ES-I3 (cell line): ENCODE measurements around the gene SCAPER.

Source experiments
- H3K36me3 ChIP-seq: 2 replicates; pipeline ENCODE4 v1.6.1; 2013; ENCODE audit warnings: mild to moderate bottlenecking, low read length, control low read depth, moderate library complexity; ENCODE audit not compliant: insufficient read depth
- H3K4me1 ChIP-seq: 2 replicates; pipeline ENCODE4 v1.6.1; 2013; ENCODE audit warnings: mild to moderate bottlenecking, control low read depth, low read length; ENCODE audit not compliant: insufficient read depth
- H3K9ac ChIP-seq: 2 replicates; pipeline ENCODE4 v1.6.1; 2013; ENCODE audit warnings: low read depth, mild to moderate bottlenecking, low read length, moderate library complexity
- H3K9me3 ChIP-seq: 2 replicates; pipeline ENCODE4 v1.6.1; 2013; ENCODE audit warnings: mild to moderate bottlenecking, low read length, moderate library complexity; ENCODE audit not compliant: control insufficient read depth, insufficient read depth

Gene SCAPER

GRCh38 chr15:76614725-76615124 lies 290.4 kb downstream of the SCAPER start:
- H3K9ac ChIP-seq, result no peak overlapping the region
- H3K9me3 ChIP-seq, result peaks cover 3% of the 10 kb centered on the region; the same call in 1 of the 2 replicates
- H3K36me3 ChIP-seq, result no peaks in the 10 kb centered on the region
- no peaks in the 10 kb centered on the region for H3K4me1 ChIP-seq

GRCh38 chr15:76588811-76589747 lies 316.1 kb downstream of the SCAPER start:
- no peak overlapping the region for H3K9ac ChIP-seq
- no peaks in the 10 kb centered on the region for H3K4me1 ChIP-seq
- H3K9me3 ChIP-seq, result no peaks in the 10 kb centered on the region
- H3K36me3 ChIP-seq, result no peaks in the 10 kb centered on the region

GRCh38 chr15:76585576-76585897 lies 319.6 kb downstream of the SCAPER start:
- Histone ChIP-seq H3K36me3 (no peaks in the 10 kb centered on the region), H3K9me3 (no peaks in the 10 kb centered on the region), H3K4me1 (no peaks in the 10 kb centered on the region), H3K9ac (no peak overlapping the region)

GRCh38 chr15:76584868-76585575 lies 320.1 kb downstream of the SCAPER start:
- no peaks in the 10 kb centered on the region for H3K4me1 ChIP-seq
- no peak overlapping the region for H3K9ac ChIP-seq
- H3K9me3 ChIP-seq, result no peaks in the 10 kb centered on the region
- no peaks in the 10 kb centered on the region for H3K36me3 ChIP-seq

GRCh38 chr15:76582550-76582949 lies 322.6 kb downstream of the SCAPER start:
- H3K36me3 ChIP-seq, result no peaks in the 10 kb centered on the region
- H3K9me3 ChIP-seq, result no peaks in the 10 kb centered on the region
- no peak overlapping the region for H3K9ac ChIP-seq
- no peaks in the 10 kb centered on the region for H3K4me1 ChIP-seq

GRCh38 chr15:76577879-76578512 lies 327.1 kb downstream of the SCAPER start:
- Histone ChIP-seq H3K36me3 (no peaks in the 10 kb centered on the region), H3K9ac (no peak overlapping the region), H3K9me3 (no peaks in the 10 kb centered on the region), H3K4me1 (peaks cover 4% of the 10 kb centered on the region; the same call in 1 of the 2 replicates)

- H3K36me3 ChIP-seq, result no peaks in the 10 kb centered on the region
- peaks cover 4% of the 10 kb centered on the region; the same call in 1 of the 2 replicates for H3K4me1 ChIP-seq
- no peak overlapping the region for H3K9ac ChIP-seq
- no peaks in the 10 kb centered on the region for H3K9me3 ChIP-seq
Measured at GRCh38 chr15:76576523-76577279, 328.4 kb downstream of the SCAPER start.

- no peaks in the 10 kb centered on the region for H3K36me3 ChIP-seq
- H3K9ac ChIP-seq, result no peak overlapping the region
- peaks cover 4% of the 10 kb centered on the region; the same call in 1 of the 2 replicates for H3K4me1 ChIP-seq
- H3K9me3 ChIP-seq, result no peaks in the 10 kb centered on the region
Measured at GRCh38 chr15:76575679-76576078, 329.5 kb downstream of the SCAPER start.

GRCh38 chr15:76575274-76575673 lies 329.9 kb downstream of the SCAPER start:
- Histone ChIP-seq H3K9me3 (no peaks in the 10 kb centered on the region), H3K36me3 (no peaks in the 10 kb centered on the region), H3K9ac (no peak overlapping the region), H3K4me1 (peaks cover 4% of the 10 kb centered on the region; the same call in 1 of the 2 replicates)

GRCh38 chr15:76572983-76573314 lies 332.2 kb downstream of the SCAPER start:
- H3K36me3 ChIP-seq, result no peaks in the 10 kb centered on the region
- no peaks in the 10 kb centered on the region for H3K9me3 ChIP-seq
- peaks cover 4% of the 10 kb centered on the region; the same call in 1 of the 2 replicates for H3K4me1 ChIP-seq
- no peak overlapping the region for H3K9ac ChIP-seq

- Histone ChIP-seq H3K9ac (no peak overlapping the region), H3K9me3 (no peaks in the 10 kb centered on the region), H3K36me3 (no peaks in the 10 kb centered on the region), H3K4me1 (no peaks in the 10 kb centered on the region; the same call in 1 of the 2 replicates)
Measured at GRCh38 chr15:76566276-76566675, 338.9 kb downstream of the SCAPER start.

- Histone ChIP-seq H3K9ac (no peak overlapping the region), H3K36me3 (no peaks in the 10 kb centered on the region), H3K4me1 (no peaks in the 10 kb centered on the region; the same call in 1 of the 2 replicates), H3K9me3 (no peaks in the 10 kb centered on the region)
Measured at GRCh38 chr15:76565366-76565765, 339.8 kb downstream of the SCAPER start.

GRCh38 chr15:76555247-76555646 lies 349.9 kb downstream of the SCAPER start:
- Histone ChIP-seq H3K9me3 (no peaks in the 10 kb centered on the region), H3K9ac (no peak overlapping the region), H3K36me3 (no peaks in the 10 kb centered on the region), H3K4me1 (no peaks in the 10 kb centered on the region)

GRCh38 chr15:76553564-76553963 lies 351.6 kb downstream of the SCAPER start:
- no peak overlapping the region for H3K9ac ChIP-seq
- no peaks in the 10 kb centered on the region for H3K36me3 ChIP-seq
- no peaks in the 10 kb centered on the region for H3K4me1 ChIP-seq
- H3K9me3 ChIP-seq, result no peaks in the 10 kb centered on the region
